ENCODE measurements around the gene TRIM63.

TRIM63 gene

GRCh38 chr1:26084091-26084561, 16.7 kb upstream of the TRIM63 start:
- DNase-seq = no peak

- DNase-seq = no peak
These were observed 15.8 kb upstream of the TRIM63 start for GRCh38 chr1:26083208-26083607.

GRCh38 chr1:26082020-26082350, 14.6 kb upstream of the TRIM63 start:
- DNase-seq = no peak

- DNase-seq = no peak
These were observed 14.0 kb upstream of the TRIM63 start for GRCh38 chr1:26081267-26082019.

- no peak for DNase-seq
These were observed 12.8 kb upstream of the TRIM63 start for GRCh38 chr1:26079960-26080814.

- no peak for DNase-seq
These were observed 11.7 kb upstream of the TRIM63 start for GRCh38 chr1:26079178-26079563.

- no peak for DNase-seq
These were observed 11.1 kb upstream of the TRIM63 start for GRCh38 chr1:26078286-26079177.

- DNase-seq = no peak
These were observed 10.1 kb upstream of the TRIM63 start for GRCh38 chr1:26077524-26077923.

- no peak for DNase-seq
These were observed 8.2 kb upstream of the TRIM63 start for GRCh38 chr1:26075421-26076144.

GRCh38 chr1:26072305-26072704, 4.9 kb upstream of the TRIM63 start:
- DNase-seq = no peak

- no peak for DNase-seq
These were observed 3.5 kb upstream of the TRIM63 start for GRCh38 chr1:26070963-26071342.

GRCh38 chr1:26070296-26070962, 3.0 kb upstream of the TRIM63 start:
- peak in 1 of 2 experiments; percentile 21 for DNase-seq

GRCh38 chr1:26069941-26070295, 2.5 kb upstream of the TRIM63 start:
- no peak for DNase-seq

GRCh38 chr1:26066857-26067256, 573 bp downstream of the TRIM63 start:
- no peak for DNase-seq

- no peak for DNase-seq
These were observed 1.3 kb downstream of the TRIM63 start for GRCh38 chr1:26066160-26066559.

GRCh38 chr1:26064553-26064952, 2.9 kb downstream of the TRIM63 start:
- no peak for DNase-seq

- no peak for DNase-seq
These were observed 6.4 kb downstream of the TRIM63 start for GRCh38 chr1:26060832-26061574.

- DNase-seq = no peak
These were observed 7.5 kb downstream of the TRIM63 start for GRCh38 chr1:26059906-26060305.

GRCh38 chr1:26058052-26058595, 9.3 kb downstream of the TRIM63 start:
- no peak for DNase-seq

GRCh38 chr1:26057189-26057588, 10.2 kb downstream of the TRIM63 start:
- no peak for DNase-seq

- DNase-seq = no peak
These were observed 12.4 kb downstream of the TRIM63 start for GRCh38 chr1:26055041-26055440.

Data from NCI-H524 (cell line).